ENCODE measurements around the gene TNPO1. TPM values are rescaled to one million over a fixed set of nuclear protein-coding genes. Genes with fewer than 3 reads are reported as not detected.

The TNPO1 gene
- total and polyA plus RNA-seq, 2 of the 13 experiments (the other 11 are each of a cell fraction or from before 2014, with no cell fraction given): 26.7 to 123 TPM

DNA sequence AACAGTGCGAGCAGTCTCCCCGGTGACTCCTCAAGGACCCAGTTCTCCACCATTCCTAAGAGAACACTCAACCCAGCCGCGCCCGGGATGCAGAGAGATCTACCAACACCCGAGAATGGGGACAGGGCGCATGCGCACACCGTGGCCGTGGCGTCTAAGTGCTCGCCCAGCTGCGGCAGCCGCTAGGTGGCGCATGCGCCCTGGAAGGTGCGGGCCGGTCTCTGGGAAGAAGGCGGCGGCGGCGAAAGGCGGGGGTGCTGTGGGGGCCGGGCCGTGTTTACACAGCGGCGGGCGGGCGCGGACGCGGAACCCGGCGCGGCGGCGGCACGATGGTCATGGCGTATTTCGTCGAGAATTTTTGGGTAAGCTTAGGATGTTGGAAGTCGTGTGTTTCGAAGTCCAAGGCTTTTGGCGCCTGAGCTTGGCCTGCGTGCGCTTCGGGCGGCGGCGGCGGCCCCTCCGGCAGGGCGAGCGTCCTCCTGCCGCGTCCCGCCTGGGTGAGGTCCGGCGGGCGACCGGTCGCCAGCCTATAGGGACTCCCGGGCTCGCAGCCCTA is 139.4 kb downstream of the TNPO1 start, which contains the start of gene FCHO2 (continued):
- TF ChIP-seq ZFY (CRISPR knock-in tag; IDR thresholded peaks at IDR 0.05): peak; percentile 61
- no peak for TF ChIP-seq MATR3 (CRISPR knock-in tag; IDR thresholded peaks at IDR 0.05)
- TF ChIP-seq HOXA7 (CRISPR knock-in tag; IDR thresholded peaks at IDR 0.05): no peak
- TF ChIP-seq ZSCAN20 (CRISPR knock-in tag; IDR thresholded peaks at IDR 0.05; ENCODE audit: borderline replicate concordance): no peak
- TF ChIP-seq, protein P1, sequence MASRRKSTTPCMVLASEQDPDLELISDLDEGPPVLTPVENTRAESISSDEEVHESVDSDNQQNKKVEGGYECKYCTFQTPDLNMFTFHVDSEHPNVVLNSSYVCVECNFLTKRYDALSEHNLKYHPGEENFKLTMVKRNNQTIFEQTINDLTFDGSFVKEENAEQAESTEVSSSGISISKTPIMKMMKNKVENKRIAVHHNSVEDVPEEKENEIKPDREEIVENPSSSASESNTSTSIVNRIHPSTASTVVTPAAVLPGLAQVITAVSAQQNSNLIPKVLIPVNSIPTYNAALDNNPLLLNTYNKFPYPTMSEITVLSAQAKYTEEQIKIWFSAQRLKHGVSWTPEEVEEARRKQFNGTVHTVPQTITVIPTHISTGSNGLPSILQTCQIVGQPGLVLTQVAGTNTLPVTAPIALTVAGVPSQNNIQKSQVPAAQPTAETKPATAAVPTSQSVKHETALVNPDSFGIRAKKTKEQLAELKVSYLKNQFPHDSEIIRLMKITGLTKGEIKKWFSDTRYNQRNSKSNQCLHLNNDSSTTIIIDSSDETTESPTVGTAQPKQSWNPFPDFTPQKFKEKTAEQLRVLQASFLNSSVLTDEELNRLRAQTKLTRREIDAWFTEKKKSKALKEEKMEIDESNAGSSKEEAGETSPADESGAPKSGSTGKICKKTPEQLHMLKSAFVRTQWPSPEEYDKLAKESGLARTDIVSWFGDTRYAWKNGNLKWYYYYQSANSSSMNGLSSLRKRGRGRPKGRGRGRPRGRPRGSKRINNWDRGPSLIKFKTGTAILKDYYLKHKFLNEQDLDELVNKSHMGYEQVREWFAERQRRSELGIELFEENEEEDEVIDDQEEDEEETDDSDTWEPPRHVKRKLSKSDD (CRISPR knock-in tag; IDR thresholded peaks at IDR 0.05; ENCODE audit: low read depth): 0 out of 2 replicates have a peak, but pooled peaks have one; percentile 80
- TF ChIP-seq MEIS2 (CRISPR knock-in tag; IDR thresholded peaks at IDR 0.05): no peak; the same call in 1 of the 2 replicates
- TF ChIP-seq SOX6 (IDR thresholded peaks at IDR 0.05): no peak
- no peak for TF ChIP-seq SOX6 (CRISPR knock-in tag; IDR thresholded peaks at IDR 0.05)
- TF ChIP-seq TEAD3 (CRISPR knock-in tag; optimal IDR thresholded peaks at IDR 0.05; ENCODE audit: borderline replicate concordance): peak; percentile 79
- no peak for TF ChIP-seq TRIM24 (CRISPR knock-in tag; IDR thresholded peaks at IDR 0.05)
- TF ChIP-seq MLX (CRISPR knock-in tag; IDR thresholded peaks at IDR 0.05): peak; percentile 64; the same call in 1 of the 2 replicates
- TF ChIP-seq SRY (CRISPR knock-in tag; IDR thresholded peaks at IDR 0.05): 0 out of 2 replicates have a peak, but pooled peaks have one; percentile 47
- 0 out of 2 replicates have a peak, but pooled peaks have one; percentile 44 for TF ChIP-seq ISL2 (CRISPR knock-in tag; IDR thresholded peaks at IDR 0.05)
- TF ChIP-seq ZSCAN31 (CRISPR knock-in tag; IDR thresholded peaks at IDR 0.05; ENCODE audit: low read depth): no peak; the same call in 1 of the 2 replicates
- TF ChIP-seq, protein P2, sequence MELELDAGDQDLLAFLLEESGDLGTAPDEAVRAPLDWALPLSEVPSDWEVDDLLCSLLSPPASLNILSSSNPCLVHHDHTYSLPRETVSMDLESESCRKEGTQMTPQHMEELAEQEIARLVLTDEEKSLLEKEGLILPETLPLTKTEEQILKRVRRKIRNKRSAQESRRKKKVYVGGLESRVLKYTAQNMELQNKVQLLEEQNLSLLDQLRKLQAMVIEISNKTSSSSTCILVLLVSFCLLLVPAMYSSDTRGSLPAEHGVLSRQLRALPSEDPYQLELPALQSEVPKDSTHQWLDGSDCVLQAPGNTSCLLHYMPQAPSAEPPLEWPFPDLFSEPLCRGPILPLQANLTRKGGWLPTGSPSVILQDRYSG (CRISPR knock-in tag; IDR thresholded peaks at IDR 0.05): no peak
- no peak for TF ChIP-seq NFYC (CRISPR knock-in tag; IDR thresholded peaks at IDR 0.05)
- TF ChIP-seq, protein P3, sequence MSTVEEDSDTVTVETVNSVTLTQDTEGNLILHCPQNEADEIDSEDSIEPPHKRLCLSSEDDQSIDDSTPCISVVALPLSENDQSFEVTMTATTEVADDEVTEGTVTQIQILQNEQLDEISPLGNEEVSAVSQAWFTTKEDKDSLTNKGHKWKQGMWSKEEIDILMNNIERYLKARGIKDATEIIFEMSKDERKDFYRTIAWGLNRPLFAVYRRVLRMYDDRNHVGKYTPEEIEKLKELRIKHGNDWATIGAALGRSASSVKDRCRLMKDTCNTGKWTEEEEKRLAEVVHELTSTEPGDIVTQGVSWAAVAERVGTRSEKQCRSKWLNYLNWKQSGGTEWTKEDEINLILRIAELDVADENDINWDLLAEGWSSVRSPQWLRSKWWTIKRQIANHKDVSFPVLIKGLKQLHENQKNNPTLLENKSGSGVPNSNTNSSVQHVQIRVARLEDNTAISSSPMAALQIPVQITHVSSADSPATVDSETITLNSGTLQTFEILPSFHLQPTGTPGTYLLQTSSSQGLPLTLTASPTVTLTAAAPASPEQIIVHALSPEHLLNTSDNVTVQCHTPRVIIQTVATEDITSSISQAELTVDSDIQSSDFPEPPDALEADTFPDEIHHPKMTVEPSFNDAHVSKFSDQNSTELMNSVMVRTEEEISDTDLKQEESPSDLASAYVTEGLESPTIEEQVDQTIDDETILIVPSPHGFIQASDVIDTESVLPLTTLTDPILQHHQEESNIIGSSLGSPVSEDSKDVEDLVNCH (CRISPR knock-in tag; IDR thresholded peaks at IDR 0.05): no peak
- TF ChIP-seq ZKSCAN5 (CRISPR knock-in tag; IDR thresholded peaks at IDR 0.05): no peak
- TF ChIP-seq GMEB1 (CRISPR knock-in tag; IDR thresholded peaks at IDR 0.05; ENCODE audit: borderline replicate concordance): peak; percentile 68; the same call in 1 of the 2 replicates
- TF ChIP-seq ZNF232 (CRISPR knock-in tag; IDR thresholded peaks at IDR 0.05; ENCODE audit: borderline replicate concordance): peak; percentile 13; the same call in 1 of the 2 replicates
- no peak for TF ChIP-seq ZKSCAN8 (CRISPR knock-in tag; IDR thresholded peaks at IDR 0.05; ENCODE audit: borderline replicate concordance)
- TF ChIP-seq ZNF7 (CRISPR knock-in tag; IDR thresholded peaks at IDR 0.05): no peak
